PFSK-1 (cell line): ENCODE results near the gene TGFBR3L.

Source experiments
- FOXP2 ChIP-seq: optimal IDR thresholded peaks from 2 replicates; pipeline ENCODE3; 2011; ENCODE audit warnings: borderline replicate concordance, control low read depth, inconsistent platforms; ENCODE audit not compliant: insufficient read depth; ENCODE audit errors: extremely low read length, extremely low read depth
- POLR2AphosphoS5 ChIP-seq: IDR thresholded peaks from 2 replicates; pipeline ENCODE4 v1.6.1; 2012; ENCODE audit warnings: low read depth, mild to moderate bottlenecking, control low read depth, low read length, moderate library complexity
- REST ChIP-seq, 2 experiments: IDR thresholded peaks; 2 replicates each; pipeline versions ENCODE4 v1.6.1 to v1.8.0; 2011 to 2012; ENCODE audit warnings: low read depth in 2 of 2, low read length in 2 of 2, control low read depth in 1 of 2, inconsistent platforms in 1 of 2, mild to moderate bottlenecking in 1 of 2, moderate library complexity in 1 of 2; ENCODE audit not compliant: insufficient read depth in 1 of 2
- SIN3A ChIP-seq: IDR thresholded peaks from 2 replicates; pipeline ENCODE4 v1.6.1; 2012; ENCODE audit warnings: mild to moderate bottlenecking, low read length, moderate library complexity, borderline replicate concordance; ENCODE audit not compliant: insufficient read depth
- TAF1 ChIP-seq: IDR thresholded peaks from 2 replicates; pipeline ENCODE4 v1.6.1; 2012; ENCODE audit warnings: low read length, control low read depth, borderline replicate concordance; ENCODE audit not compliant: insufficient read depth

TGFBR3L gene

GRCh38 chr19:7934766-7935165, 20.1 kb downstream of the TGFBR3L start:
- no peak for TF ChIP-seq POLR2AphosphoS5
- TF ChIP-seq TAF1: no peak
- TF ChIP-seq FOXP2: no peak
- TF ChIP-seq SIN3A: no peak

- TF ChIP-seq POLR2AphosphoS5 (no peak), REST (IDR thresholded peaks at IDR 0.05; ENCODE audit: insufficient read depth in 1 of 2, low read depth in 2 of 2, low read length in 2 of 2) (no peak), FOXP2 (no peak), SIN3A (no peak), TAF1 (no peak)
Measured at GRCh38 chr19:7940841-7941240, 26.2 kb downstream of the TGFBR3L start.

DNA sequence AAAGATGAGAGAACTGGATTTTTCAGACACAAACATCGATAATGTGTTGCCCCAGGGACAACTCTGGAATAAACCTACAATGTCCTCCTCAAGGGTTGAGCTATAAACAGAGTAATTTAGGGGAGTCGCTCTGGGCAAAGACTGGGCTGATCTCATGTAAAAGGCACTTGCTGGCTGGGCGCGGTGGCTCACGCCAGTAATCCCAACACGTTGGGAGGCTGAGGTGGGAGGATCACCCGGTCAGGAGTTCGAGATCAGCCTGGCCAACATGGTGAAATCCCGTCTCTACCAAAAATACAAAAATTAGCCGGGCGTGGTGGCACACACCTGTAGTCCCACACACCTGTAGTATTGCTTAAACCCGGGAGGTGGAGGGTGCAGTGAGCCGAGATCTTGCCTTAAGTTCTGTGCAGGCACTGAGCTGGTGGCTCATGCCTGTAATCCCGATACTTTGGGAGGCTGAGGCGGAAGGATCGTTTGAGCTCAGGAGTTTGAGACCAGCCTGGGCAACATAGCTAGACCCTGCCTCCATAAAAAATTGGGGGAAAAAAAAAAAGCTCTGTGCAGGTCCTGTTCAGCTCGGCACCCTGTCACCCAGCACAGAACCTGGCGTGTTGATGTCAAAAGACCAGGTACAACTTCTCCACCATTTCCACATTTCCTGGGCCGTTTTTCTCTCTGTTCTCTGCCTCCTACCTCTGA, 27.4 kb downstream of the TGFBR3L start:
- TF ChIP-seq POLR2AphosphoS5 (no peak), SIN3A (no peak), FOXP2 (no peak), REST (IDR thresholded peaks at IDR 0.05; ENCODE audit: insufficient read depth in 1 of 2, low read depth in 2 of 2, low read length in 2 of 2) (no peak), TAF1 (no peak)

GRCh38 chr19:7942981-7943443, 28.4 kb downstream of the TGFBR3L start:
- TF ChIP-seq REST (IDR thresholded peaks at IDR 0.05; ENCODE audit: insufficient read depth in 1 of 2, low read depth in 2 of 2, low read length in 2 of 2) (no peak), SIN3A (no peak), TAF1 (no peak), POLR2AphosphoS5 (no peak), FOXP2 (no peak)

DNA sequence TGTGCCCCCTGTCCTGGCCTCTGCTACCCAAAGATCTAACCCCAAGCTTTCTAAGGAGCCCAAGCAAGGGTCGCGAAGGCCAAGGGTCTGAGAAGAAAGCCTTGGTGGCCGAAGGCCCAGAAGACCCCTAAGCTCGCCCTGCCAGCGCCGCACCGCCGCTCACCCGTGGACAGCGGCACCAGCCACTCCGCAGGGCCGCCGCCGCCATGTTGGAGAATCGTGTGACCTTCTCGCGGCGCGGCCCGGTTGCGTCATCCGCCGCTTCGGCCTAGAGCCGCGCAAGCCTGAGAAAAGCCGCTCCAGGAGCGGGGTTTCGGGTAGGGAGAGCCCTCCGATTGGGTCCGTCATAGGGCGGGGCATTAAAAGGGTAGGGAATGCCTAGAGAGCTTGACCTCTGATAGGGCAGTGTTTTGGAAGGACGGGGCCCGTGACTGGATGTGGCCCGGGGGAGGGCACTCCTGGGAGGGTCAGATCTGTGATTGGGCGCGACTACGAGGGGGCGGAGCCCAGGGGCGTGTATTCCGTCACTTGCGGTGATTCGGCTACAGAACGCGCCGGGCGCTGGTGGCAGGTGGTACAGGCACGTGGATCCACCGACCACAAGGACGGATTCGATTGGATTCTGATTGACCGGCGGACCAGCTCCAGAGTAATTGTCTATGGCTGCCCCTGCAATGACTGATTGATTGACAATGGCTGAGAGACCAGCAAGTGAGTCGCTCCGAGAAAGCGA, 29.0 kb downstream of the TGFBR3L start, which contains the start of gene TIMM44:
TIMM44 (minus strand) TSS at position 223 of the 733 bp plus-strand sequence; CDS start at position 208, 15 bp downstream.
- peak; percentile 65 to 83; a peak in 3 of 4 replicates for TF ChIP-seq REST (IDR thresholded peaks at IDR 0.05; ENCODE audit: insufficient read depth in 1 of 2, low read depth in 2 of 2, low read length in 2 of 2)
- TF ChIP-seq SIN3A: peak; percentile 94; the same call in 1 of the 2 replicates
- TF ChIP-seq TAF1: peak; percentile 99
- peak; percentile 78 for TF ChIP-seq FOXP2
- peak; percentile 98 for TF ChIP-seq POLR2AphosphoS5
